ENCODE results near the gene DNAJC16.

DNA sequence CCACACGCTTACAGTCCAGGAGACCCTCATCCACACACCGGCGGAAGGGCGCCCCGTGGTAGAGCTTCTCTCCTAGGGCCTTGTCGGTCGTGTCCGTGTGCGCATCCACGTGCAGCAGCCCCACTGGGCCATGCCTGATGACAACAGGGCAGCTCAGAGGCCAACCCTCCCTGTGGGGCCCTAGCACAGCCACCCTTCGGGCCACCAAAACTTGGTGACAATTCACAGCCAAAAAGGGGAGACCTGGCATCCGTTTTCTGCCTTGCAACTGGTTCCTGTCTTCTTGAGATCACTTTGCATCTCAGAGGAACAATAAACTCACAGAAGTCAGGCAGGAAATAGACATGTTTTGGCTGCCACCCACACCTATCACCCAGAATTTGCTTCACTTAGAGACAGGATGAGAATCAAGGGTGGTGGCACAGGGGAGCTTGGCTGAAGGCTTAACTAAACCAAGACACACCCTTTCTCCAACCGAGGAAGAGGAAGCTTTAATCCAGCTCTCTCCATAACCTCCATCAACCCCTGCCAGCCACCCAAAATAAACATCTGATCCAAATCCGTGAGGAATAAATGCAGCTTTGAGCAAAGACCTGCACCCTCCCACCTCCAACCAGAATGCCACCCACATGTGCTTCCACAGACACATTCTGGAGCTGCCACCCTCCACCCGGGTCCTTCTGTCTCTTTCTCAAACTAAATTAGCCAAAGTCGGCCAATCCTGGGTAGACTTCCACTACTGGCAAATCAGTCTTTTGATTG is 52.5 kb downstream of the DNAJC16 start:
- TF ChIP-seq, protein P1, sequence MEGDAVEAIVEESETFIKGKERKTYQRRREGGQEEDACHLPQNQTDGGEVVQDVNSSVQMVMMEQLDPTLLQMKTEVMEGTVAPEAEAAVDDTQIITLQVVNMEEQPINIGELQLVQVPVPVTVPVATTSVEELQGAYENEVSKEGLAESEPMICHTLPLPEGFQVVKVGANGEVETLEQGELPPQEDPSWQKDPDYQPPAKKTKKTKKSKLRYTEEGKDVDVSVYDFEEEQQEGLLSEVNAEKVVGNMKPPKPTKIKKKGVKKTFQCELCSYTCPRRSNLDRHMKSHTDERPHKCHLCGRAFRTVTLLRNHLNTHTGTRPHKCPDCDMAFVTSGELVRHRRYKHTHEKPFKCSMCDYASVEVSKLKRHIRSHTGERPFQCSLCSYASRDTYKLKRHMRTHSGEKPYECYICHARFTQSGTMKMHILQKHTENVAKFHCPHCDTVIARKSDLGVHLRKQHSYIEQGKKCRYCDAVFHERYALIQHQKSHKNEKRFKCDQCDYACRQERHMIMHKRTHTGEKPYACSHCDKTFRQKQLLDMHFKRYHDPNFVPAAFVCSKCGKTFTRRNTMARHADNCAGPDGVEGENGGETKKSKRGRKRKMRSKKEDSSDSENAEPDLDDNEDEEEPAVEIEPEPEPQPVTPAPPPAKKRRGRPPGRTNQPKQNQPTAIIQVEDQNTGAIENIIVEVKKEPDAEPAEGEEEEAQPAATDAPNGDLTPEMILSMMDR (IDR thresholded peaks at IDR 0.05): no peak
- no peak for TF ChIP-seq POLR2A (IDR thresholded peaks at IDR 0.05)

Data from esophagus squamous epithelium (tissue), 4 donors.